Choroid plexus epithelial cell (primary cell): ENCODE measurements around the gene AP2A1.
A peak's percentile ranks its signal among the peaks of the same experiment; 100 is the strongest.

Experiments
- DNase-seq: peaks from one replicate; pipeline ENCODE4 v3.0.0-alpha.2; 2010; ENCODE audit warnings: low read depth
- H3K4me3 ChIP-seq: 2 replicates; pipeline ENCODE4 v1.5.1; 2011; ENCODE audit warnings: low read depth, mild to moderate bottlenecking, control low read depth, low read length, moderate library complexity
- TF ChIP-seq, protein P1 (sequence below): conservative IDR thresholded peaks from 2 replicates; pipeline ENCODE4 v1.5.1; 2011; ENCODE audit warnings: low read depth, mild to moderate bottlenecking, control low read depth, inconsistent platforms, low read length, moderate library complexity

Gene AP2A1

DNA sequence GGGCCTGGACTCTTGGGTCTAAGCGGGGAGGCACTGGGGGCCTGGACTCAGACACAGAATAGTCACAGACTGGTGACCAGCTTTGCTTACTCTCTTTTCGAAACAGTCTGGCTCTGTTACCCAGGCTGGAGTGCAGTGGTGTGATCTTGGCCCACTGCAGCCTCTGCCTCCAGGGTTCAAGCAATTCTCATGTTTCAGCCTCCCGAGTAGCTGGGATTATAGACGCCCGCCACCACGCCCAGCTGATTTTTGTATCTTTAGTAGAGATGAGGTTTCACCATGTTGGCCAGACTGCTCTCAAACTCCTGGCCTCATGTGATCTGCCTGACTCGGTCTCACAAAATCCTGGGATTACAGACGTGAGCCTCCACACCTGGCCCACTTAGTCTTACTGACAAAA is 62.4 kb downstream of the AP2A1 start:
- DNase-seq: no peak
- no peak overlapping the region for H3K4me3 ChIP-seq
- TF ChIP-seq, protein P1, sequence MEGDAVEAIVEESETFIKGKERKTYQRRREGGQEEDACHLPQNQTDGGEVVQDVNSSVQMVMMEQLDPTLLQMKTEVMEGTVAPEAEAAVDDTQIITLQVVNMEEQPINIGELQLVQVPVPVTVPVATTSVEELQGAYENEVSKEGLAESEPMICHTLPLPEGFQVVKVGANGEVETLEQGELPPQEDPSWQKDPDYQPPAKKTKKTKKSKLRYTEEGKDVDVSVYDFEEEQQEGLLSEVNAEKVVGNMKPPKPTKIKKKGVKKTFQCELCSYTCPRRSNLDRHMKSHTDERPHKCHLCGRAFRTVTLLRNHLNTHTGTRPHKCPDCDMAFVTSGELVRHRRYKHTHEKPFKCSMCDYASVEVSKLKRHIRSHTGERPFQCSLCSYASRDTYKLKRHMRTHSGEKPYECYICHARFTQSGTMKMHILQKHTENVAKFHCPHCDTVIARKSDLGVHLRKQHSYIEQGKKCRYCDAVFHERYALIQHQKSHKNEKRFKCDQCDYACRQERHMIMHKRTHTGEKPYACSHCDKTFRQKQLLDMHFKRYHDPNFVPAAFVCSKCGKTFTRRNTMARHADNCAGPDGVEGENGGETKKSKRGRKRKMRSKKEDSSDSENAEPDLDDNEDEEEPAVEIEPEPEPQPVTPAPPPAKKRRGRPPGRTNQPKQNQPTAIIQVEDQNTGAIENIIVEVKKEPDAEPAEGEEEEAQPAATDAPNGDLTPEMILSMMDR: no peak

DNA sequence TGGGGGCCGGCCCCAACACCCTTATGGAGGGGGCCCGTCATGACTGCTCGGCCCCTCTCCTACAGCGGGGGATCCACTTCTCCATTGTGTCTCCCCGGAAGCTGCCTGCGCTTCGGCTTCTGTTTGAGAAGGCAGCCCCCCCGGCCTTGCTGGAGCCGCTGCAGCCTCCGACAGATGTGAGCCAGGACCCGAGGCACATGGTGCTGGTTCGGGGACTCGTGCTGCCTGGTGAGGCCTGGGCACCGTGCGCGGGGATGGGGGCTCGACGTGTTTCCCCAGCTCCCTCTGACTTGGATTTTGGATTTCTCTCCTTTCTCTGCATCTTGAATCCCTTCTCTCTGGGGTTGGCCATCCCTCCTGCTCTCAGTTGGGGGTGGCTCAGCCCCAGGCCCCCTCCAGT is 62.9 kb downstream of the AP2A1 start:
- no peak overlapping the region for H3K4me3 ChIP-seq
- TF ChIP-seq, protein P1: no peak
- DNase-seq: no peak

DNA sequence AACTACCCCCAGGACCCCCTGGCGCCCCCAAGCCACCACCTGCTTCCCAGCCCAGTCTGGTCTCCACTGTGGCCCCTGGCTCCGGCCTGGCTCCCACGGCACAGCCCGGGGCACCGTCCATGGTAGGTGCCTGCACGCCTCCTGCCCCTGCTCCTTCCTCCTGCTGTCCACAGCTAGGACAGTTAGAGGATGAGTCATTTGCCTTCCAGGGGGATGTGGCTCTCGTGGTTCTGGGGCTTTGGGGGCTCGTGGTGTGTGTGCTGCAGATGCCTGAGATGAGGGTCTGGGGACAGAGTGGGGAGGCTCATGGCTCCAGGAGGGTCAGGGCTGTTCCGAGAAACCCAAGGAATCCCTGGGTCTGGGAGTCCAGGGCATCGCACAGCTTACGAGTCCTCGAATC is 64.0 kb downstream of the AP2A1 start:
- no peak overlapping the region for H3K4me3 ChIP-seq
- no peak for DNase-seq
- TF ChIP-seq, protein P1: no peak

- TF ChIP-seq, protein P1: no peak
- no peak for DNase-seq
- no peak overlapping the region for H3K4me3 ChIP-seq
Measured at GRCh38 chr19:49831592-49831991, 64.8 kb downstream of the AP2A1 start.

DNA sequence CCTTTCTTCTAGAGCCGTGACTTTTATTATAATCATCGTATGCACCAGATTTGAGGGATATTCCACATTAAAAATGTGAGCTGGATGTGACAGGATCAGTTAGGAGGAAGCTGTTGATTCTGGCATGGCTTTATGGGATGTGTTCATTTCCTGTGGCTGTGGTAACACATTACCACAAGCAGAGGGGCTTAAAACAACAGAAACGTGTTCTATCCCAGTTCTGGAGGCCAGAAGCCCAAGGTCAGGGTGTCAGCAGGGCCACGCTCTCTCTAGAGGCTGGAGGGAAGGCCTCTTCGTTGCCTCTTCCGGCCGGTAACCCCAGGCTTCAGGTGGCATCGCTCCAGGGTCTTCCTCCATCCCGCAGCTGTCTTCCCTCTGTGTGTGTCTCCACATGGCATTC is 65.8 kb downstream of the AP2A1 start:
- TF ChIP-seq, protein P1: no peak
- no peak overlapping the region for H3K4me3 ChIP-seq
- DNase-seq: peak; percentile 48

GRCh38 chr19:49833599-49833998 is 66.8 kb downstream of the AP2A1 start:
- H3K4me3 ChIP-seq: no peak overlapping the region
- TF ChIP-seq, protein P1: no peak
- DNase-seq: no peak

DNA sequence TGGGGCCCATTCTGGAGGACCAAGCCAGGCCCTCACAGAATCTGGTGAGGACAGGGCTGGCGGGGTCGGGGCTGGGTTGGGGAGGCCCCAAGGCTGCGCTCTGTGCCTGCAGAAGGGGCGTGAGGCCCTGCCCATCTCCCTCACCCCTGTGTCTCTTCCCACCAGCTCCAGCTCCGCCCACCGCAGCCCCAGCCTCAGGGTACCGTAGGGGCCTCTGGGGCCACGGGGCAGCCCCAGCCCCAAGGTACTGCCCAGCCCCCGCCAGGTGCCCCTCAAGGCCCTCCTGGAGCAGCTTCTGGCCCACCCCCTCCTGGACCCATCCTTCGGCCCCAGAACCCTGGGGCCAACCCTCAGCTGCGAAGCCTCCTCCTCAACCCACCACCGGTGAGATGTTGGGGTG is 68.8 kb downstream of the AP2A1 start:
- TF ChIP-seq, protein P1: no peak
- DNase-seq: no peak
- H3K4me3 ChIP-seq: no peak overlapping the region
